ENCODE measurements around the gene ZSWIM1. TPM values are rescaled to one million over a fixed set of nuclear protein-coding genes. Genes with fewer than 3 reads are reported as not detected.

ZSWIM1 gene
- total RNA-seq, 1 donor from 2014 or later = 10.7 TPM

GRCh38 chr20:45845452-45845851, 35.6 kb upstream of the ZSWIM1 start:
- Mint-ChIP-seq H3K27me3 (ENCODE audit: insufficient read depth, low read depth) (no peaks in the 10 kb centered on the region), H3K9me3 (no peaks in the 10 kb centered on the region), H3K4me1 (no peaks in the 10 kb centered on the region), H3K27ac (no peak overlapping the region), H3K4me3 (no peak overlapping the region), H3K36me3 (peaks cover 7% of the 10 kb centered on the region)
- TF ChIP-seq EZH2 (IDR thresholded peaks at IDR 0.05) = no peak
- no peak for TF ChIP-seq EZH2phosphoT487 (IDR thresholded peaks at IDR 0.05)
- TF ChIP-seq CTCF (IDR thresholded peaks at IDR 0.05) = no peak
- no peaks in the 10 kb centered on the region for H3K27me3 ChIP-seq
- H4K20me1 ChIP-seq (ENCODE audit: low read depth) = no peaks in the 10 kb centered on the region
- no peaks in the 10 kb centered on the region for H3F3A ChIP-seq (ENCODE audit: low read depth)
- no peak overlapping the region for H3K4me2 ChIP-seq
- no peaks in the 10 kb centered on the region for H3K9me3 ChIP-seq (ENCODE audit: low read depth)
- H2AFZ ChIP-seq (replicated peaks) = no peak overlapping the region
- DNase-seq (ENCODE audit: low spot score) = no peak
- H3K9ac ChIP-seq = no peak overlapping the region
- no peak overlapping the region for H3K27ac ChIP-seq
- H3K36me3 ChIP-seq = no peaks in the 10 kb centered on the region
- no peak overlapping the region for H3K4me3 ChIP-seq
- H3K4me1 ChIP-seq = no peaks in the 10 kb centered on the region
- H3K79me2 ChIP-seq (ENCODE audit: low read depth) = no peaks in the 10 kb centered on the region

- Histone ChIP-seq H3K79me2 (ENCODE audit: low read depth) (no peaks in the 10 kb centered on the region), H3K4me3 (no peak overlapping the region), H3K9ac (peak overlapping the region; percentile 37), H3K9me3 (ENCODE audit: low read depth) (no peaks in the 10 kb centered on the region), H3K4me1 (no peaks in the 10 kb centered on the region), H4K20me1 (ENCODE audit: low read depth) (no peaks in the 10 kb centered on the region), H3K27me3 (no peaks in the 10 kb centered on the region), H3K4me2 (no peak overlapping the region), H3K36me3 (no peaks in the 10 kb centered on the region), H2AFZ (replicated peaks) (no peak overlapping the region), H3K27ac (no peak overlapping the region), H3F3A (ENCODE audit: low read depth) (no peaks in the 10 kb centered on the region)
- Mint-ChIP-seq H3K27ac (no peak overlapping the region), H3K4me1 (no peaks in the 10 kb centered on the region), H3K9me3 (no peaks in the 10 kb centered on the region), H3K4me3 (no peak overlapping the region), H3K27me3 (ENCODE audit: insufficient read depth, low read depth) (no peaks in the 10 kb centered on the region), H3K36me3 (peaks cover 4% of the 10 kb centered on the region)
- DNase-seq (ENCODE audit: low spot score) = no peak
- no peak for TF ChIP-seq CTCF (IDR thresholded peaks at IDR 0.05)
- TF ChIP-seq EZH2 (IDR thresholded peaks at IDR 0.05) = no peak
- no peak for TF ChIP-seq EZH2phosphoT487 (IDR thresholded peaks at IDR 0.05)
Measured at GRCh38 chr20:45848421-45848820, 32.6 kb upstream of the ZSWIM1 start.

- Histone ChIP-seq H3K27ac (no peak overlapping the region), H3K9ac (peak overlapping the region; percentile 37), H3K9me3 (ENCODE audit: low read depth) (no peaks in the 10 kb centered on the region), H3K79me2 (ENCODE audit: low read depth) (no peaks in the 10 kb centered on the region), H4K20me1 (ENCODE audit: low read depth) (no peaks in the 10 kb centered on the region), H3K27me3 (no peaks in the 10 kb centered on the region), H3F3A (ENCODE audit: low read depth) (no peaks in the 10 kb centered on the region), H3K4me1 (no peaks in the 10 kb centered on the region), H3K4me3 (no peak overlapping the region), H2AFZ (replicated peaks) (no peak overlapping the region), H3K4me2 (no peak overlapping the region), H3K36me3 (no peaks in the 10 kb centered on the region)
- no peak for DNase-seq (ENCODE audit: low spot score)
- H3K4me1 Mint-ChIP-seq = no peaks in the 10 kb centered on the region
- TF ChIP-seq CTCF (IDR thresholded peaks at IDR 0.05) (no peak), EZH2 (IDR thresholded peaks at IDR 0.05) (no peak), EZH2phosphoT487 (IDR thresholded peaks at IDR 0.05) (no peak)
- no peak overlapping the region for H3K27ac Mint-ChIP-seq
- no peak overlapping the region for H3K4me3 Mint-ChIP-seq
- peaks cover 3% of the 10 kb centered on the region for H3K36me3 Mint-ChIP-seq
- no peaks in the 10 kb centered on the region for H3K9me3 Mint-ChIP-seq
- no peaks in the 10 kb centered on the region for H3K27me3 Mint-ChIP-seq (ENCODE audit: insufficient read depth, low read depth)
Measured at GRCh38 chr20:45848969-45849582, 32.0 kb upstream of the ZSWIM1 start.
